ENCODE measurements around the gene PDE2A. TPM values are rescaled to one million over a fixed set of nuclear protein-coding genes. Genes with fewer than 3 reads are reported as not detected.
A peak's percentile ranks its signal among the peaks of the same experiment; 100 is the strongest.

PDE2A gene
- polyA plus RNA-seq, 3 donors: 0.18 to 1.7 (median 0.53) TPM

GRCh38 chr11:72719144-72719543 lies 44.9 kb upstream of the PDE2A start:
- H3K36me3 Mint-ChIP-seq: peaks cover 71 to 87% of the 10 kb centered on the region in 2 donors
- peak; percentile 36 to 46 (median 38) for DNase-seq
- peak overlapping the region; percentile 75 to 85 for H3K27ac ChIP-seq (ENCODE audit: low read depth in 1 of 2, low read length in 2 of 2)
- H3K27me3 ChIP-seq (ENCODE audit: control insufficient read depth in 2 of 2, insufficient read depth in 2 of 2, low read length in 2 of 2): no peaks in the 10 kb centered on the region
- 50% methylated on average over 2 of the region's 2 CpGs for WGBS (ENCODE audit: insufficient coverage)
- H3K4me2 ChIP-seq (replicated peaks; ENCODE audit: extremely low read depth, low read length, poor library complexity, severe bottlenecking): peak overlapping the region; percentile 94
- H3K9me3 ChIP-seq (replicated peaks in 1 of 2; ENCODE audit: control insufficient read depth in 1 of 2, insufficient read depth in 1 of 2, low read length in 2 of 2): no peaks in the 10 kb centered on the region
- peaks cover 100% of the 10 kb centered on the region for H4K20me1 ChIP-seq (ENCODE audit: insufficient read depth, low read length)
- peaks cover 88% of the 10 kb centered on the region for H3K4me1 Mint-ChIP-seq
- H3K27me3 Mint-ChIP-seq (ENCODE audit: low read depth in 3 of 3): peaks cover 0 to 7% (median 0%) of the 10 kb centered on the region in 3 donors
- H3K9me3 Mint-ChIP-seq: no peaks in the 10 kb centered on the region
- H3K79me2 ChIP-seq (ENCODE audit: insufficient read depth, low read length): peaks cover 100% of the 10 kb centered on the region
- peak overlapping the region; percentile 64 to 85 (median 66) for H3K4me3 ChIP-seq (replicated peaks in 1 of 3; ENCODE audit: low read depth in 2 of 3, low read length in 3 of 3)
- TF ChIP-seq CTCF (IDR thresholded peaks at IDR 0.05): no peak
- H3K4me3 Mint-ChIP-seq: peak overlapping the region; percentile 90 to 99
- intact Hi-C loops (cut with micrococcal nuclease): loop anchor here in 1 of 2 donors (10.0 kb wide), 1 partner anchor 456 kb away; no protein-coding TSS in a partner anchor
- no peak overlapping the region for H2AFZ ChIP-seq (ENCODE audit: insufficient read depth, low read depth, low read length, poor library complexity, severe bottlenecking)
- H3K9ac ChIP-seq (ENCODE audit: insufficient read depth, low read length, poor library complexity, severe bottlenecking): peak overlapping the region; percentile 64
- peaks cover 48 to 80% of the 10 kb centered on the region in 2 donors for H3K36me3 ChIP-seq (replicated peaks in 1 of 2; ENCODE audit: control insufficient read depth in 1 of 2, insufficient read depth in 2 of 2, low read length in 2 of 2)
- H3K27ac Mint-ChIP-seq: peak overlapping the region; percentile 93 to 98 (median 96)
- H3K4me1 ChIP-seq (ENCODE audit: control insufficient read depth in 1 of 2, insufficient read depth in 2 of 2, low read length in 2 of 2): peaks cover 71 to 89% of the 10 kb centered on the region in 2 donors

DNA sequence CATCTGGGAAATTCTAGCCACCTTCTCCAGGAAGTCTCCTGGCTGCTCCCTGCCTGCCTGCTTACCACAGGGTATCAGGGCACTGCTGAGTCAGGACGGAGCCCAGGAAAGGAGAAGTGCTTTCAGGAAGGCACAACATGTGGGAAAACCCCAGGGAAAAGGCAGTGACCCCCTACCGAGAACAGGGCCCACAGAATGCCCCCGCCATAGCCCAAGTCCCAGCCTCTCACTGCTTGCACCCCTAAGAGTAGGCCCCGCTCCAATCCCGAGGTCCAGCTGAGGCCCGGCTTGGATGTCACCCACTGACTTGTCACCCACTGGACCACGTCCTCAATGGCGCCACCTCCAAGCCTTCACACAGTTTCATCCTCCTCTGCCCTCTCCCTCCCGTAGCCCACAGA lies 43.9 kb upstream of the PDE2A start:
- H3K27ac ChIP-seq (ENCODE audit: low read depth in 1 of 2, low read length in 2 of 2): peak overlapping the region; percentile 75 to 85
- peak overlapping the region in 2 of 3 experiments; percentile 9 to 85 for H3K4me3 ChIP-seq (replicated peaks in 1 of 3; ENCODE audit: low read depth in 2 of 3, low read length in 3 of 3)
- H3K36me3 Mint-ChIP-seq: peaks cover 66 to 88% of the 10 kb centered on the region in 2 donors
- no peaks in the 10 kb centered on the region for H3K9me3 ChIP-seq (replicated peaks in 1 of 2; ENCODE audit: control insufficient read depth in 1 of 2, insufficient read depth in 1 of 2, low read length in 2 of 2)
- H3K9me3 Mint-ChIP-seq: no peaks in the 10 kb centered on the region
- intact Hi-C loops (cut with micrococcal nuclease): loop anchor here in 1 of 2 donors (10.0 kb wide), 1 partner anchor 457 kb away; no protein-coding TSS in a partner anchor
- H3K36me3 ChIP-seq (replicated peaks in 1 of 2; ENCODE audit: control insufficient read depth in 1 of 2, insufficient read depth in 2 of 2, low read length in 2 of 2): peaks cover 47 to 80% of the 10 kb centered on the region in 2 donors
- H3K4me1 Mint-ChIP-seq: peaks cover 84% of the 10 kb centered on the region
- H4K20me1 ChIP-seq (ENCODE audit: insufficient read depth, low read length): peaks cover 100% of the 10 kb centered on the region
- peaks cover 100% of the 10 kb centered on the region for H3K79me2 ChIP-seq (ENCODE audit: insufficient read depth, low read length)
- 57% methylated on average over 9 of the region's 9 CpGs for WGBS (ENCODE audit: insufficient coverage)
- peak overlapping the region; percentile 78 to 98 (median 96) for H3K27ac Mint-ChIP-seq
- peak overlapping the region; percentile 68 to 99 for H3K4me3 Mint-ChIP-seq
- DNase-seq: peak in 2 of 3 donors; percentile 72 to 94
- TF ChIP-seq CTCF (IDR thresholded peaks at IDR 0.05): no peak
- peak overlapping the region; percentile 94 for H3K4me2 ChIP-seq (replicated peaks; ENCODE audit: extremely low read depth, low read length, poor library complexity, severe bottlenecking)
- no peaks in the 10 kb centered on the region for H3K27me3 ChIP-seq (ENCODE audit: control insufficient read depth in 2 of 2, insufficient read depth in 2 of 2, low read length in 2 of 2)
- H3K27me3 Mint-ChIP-seq (ENCODE audit: low read depth in 3 of 3): peaks cover 0 to 7% (median 0%) of the 10 kb centered on the region in 3 donors
- H3K4me1 ChIP-seq (ENCODE audit: control insufficient read depth in 1 of 2, insufficient read depth in 2 of 2, low read length in 2 of 2): peaks cover 62 to 89% of the 10 kb centered on the region in 2 donors
- no peak overlapping the region for H2AFZ ChIP-seq (ENCODE audit: insufficient read depth, low read depth, low read length, poor library complexity, severe bottlenecking)
- peak overlapping the region; percentile 39 for H3K9ac ChIP-seq (ENCODE audit: insufficient read depth, low read length, poor library complexity, severe bottlenecking)
